DMS114 treated with DMSO at 0.1 percent for 48 hours (cell line): ENCODE measurements around the gene PTCH1.

Source experiments
- DNase-seq: peaks from one replicate; lab custom pipeline; 2025; ENCODE audit not compliant: unreplicated experiment; lab: John Stamatoyannopoulos, UW

Gene PTCH1

DNA sequence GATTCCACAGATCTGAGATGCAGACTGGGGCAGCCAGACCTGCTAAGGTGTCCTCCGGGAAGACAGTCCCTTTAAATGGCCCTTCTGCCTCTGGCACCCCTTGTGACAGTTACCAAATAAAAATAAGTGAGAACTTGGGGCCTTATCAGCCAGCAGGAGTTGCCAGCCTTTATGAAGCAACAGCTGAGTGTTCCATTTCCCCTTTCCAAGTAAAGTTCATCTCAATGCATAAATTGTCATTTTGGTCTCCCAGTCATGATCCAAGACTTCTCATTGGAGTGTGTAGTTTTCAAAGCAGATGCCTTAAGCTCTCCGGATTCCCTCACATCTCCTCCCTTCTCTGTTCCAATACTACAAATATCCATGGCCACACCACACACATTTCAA is 4.1 kb downstream of the PTCH1 start:
- no peak for DNase-seq

DNA sequence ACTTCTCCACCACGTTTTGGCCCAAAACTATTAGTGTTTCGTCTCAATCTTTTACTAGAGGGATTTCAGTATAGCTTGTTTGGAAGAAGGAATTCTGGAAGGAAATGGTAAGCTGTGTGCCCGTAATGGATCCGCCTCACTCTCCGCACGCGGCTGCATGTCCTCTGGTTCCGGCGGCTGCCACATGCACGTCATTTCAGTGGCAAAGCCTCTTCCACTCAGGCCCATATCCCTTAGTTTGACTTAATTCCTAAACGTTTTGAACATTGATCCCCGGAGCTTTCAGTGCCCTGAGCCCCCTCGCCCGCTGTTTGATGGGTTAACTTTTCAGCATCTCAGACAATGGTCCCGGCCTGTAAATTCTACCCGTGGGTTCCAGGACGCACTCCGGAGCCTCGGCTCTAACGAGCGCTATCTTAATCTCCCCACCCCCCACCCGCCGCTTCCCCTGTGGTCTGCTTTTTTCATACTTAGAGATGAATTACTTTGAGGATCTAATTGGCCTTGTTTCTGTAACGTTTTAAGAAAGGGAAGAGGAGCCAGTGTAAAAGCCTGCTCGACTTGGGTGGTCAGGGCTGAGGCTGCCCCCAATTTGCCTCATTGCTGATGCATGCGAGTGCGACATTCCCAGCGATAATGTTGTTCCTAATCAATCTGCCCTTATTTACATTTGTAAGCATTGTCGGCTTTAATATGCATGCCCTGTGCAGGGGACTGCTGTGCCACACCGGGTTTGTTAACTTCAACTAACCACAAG is 4.6 kb downstream of the PTCH1 start:
- peak; percentile 22 for DNase-seq

DNA sequence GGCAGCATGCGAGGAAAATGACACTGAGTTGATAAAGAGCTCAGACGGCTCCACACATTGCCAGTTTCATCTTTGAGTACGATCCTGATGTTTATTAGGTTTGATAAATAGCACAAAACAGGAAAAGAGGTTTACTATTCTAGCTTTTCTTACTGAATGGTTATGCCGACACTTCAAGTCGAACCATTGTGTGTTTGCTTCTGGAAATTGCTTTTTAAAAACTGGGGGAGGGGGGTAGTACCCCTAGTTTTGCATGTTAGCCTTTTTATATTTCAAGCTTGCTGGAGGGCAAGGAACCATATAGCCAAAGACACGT is 5.2 kb downstream of the PTCH1 start:
- DNase-seq, result no peak

DNA sequence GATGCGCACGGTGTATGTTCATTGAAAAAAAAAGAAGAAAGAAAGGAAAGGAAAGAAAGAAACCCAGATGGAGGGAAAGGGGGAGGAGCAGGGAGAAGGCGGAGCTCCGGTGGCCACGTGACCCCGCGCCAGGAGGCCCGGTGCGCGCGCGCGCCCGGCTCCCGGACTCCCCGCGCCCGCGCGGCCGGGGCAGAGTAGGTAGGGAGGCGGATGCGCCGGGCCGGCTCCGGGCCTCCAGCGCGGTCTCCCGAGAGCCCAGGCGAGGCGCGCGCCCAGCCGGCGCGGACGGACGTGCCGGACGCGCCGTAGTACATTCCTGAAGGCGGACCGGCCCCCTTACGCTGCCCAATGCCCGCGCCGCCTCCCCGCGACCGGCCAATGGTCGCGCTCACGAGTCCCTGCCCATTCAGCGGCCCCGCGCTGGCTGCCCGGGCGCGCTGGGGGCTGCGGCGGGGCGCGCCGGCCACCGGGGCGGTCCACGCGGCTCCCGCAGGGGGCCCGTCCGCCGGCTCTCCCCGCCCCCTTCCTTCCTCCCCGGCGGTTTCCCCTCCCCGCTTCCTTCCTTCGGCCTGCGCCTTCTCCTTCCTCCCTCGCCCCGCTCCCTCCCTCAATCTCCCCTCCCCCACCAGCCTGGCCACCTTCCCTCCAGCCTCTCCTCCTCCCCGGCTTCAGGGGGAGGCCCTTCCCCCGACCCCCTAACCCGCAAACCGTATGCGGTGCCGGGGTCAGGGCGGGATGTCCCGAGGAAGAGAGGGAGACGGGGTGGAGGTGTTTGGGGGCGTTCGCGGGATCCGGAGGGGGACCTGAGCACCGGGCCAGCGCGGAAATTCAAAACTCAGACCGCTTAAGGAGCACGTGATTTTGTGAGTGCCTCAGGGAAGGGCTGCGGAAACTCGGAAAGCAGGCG is 5.8 kb downstream of the PTCH1 start:
- peak; percentile 87 for DNase-seq

DNA sequence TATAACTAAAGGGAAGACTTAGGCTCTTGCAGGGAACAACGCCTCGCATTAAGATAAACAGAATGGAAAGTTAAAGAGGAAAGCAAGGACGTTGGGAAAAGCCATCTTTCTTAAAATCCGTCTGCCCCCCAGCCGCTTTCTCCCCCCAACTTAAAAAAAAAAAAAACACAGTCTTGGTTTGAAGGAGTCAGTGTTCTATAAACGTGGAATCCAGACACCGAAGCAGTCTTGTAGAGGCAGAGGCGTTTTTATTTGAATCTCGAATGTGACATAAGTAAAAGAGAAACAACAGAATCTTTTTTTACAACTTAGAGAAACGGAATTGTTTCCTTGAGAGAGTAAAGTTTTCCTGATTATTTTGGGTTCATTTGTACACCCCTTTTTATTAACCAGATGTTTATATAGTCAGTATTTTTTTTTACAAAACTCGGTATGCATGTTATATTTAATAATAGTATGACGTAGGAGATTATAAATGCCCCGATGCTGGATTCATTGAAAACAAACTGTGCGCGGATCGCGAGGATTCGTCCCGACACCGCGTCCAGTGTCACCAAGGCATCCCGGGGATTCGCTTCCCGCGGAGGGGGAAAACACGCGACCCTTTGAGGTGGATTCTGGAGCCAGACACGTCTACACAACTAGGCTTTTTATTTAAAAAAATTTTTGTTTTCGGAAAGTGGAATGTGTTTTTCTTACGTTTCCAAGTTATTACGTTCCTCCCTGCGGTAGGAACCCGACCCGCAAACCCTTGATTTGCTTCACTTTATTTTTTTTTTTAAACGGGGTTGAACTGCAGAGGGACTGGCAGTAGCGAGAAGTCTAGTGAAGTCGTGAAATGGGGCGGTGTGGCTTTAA is 6.7 kb downstream of the PTCH1 start:
- no peak for DNase-seq

DNA sequence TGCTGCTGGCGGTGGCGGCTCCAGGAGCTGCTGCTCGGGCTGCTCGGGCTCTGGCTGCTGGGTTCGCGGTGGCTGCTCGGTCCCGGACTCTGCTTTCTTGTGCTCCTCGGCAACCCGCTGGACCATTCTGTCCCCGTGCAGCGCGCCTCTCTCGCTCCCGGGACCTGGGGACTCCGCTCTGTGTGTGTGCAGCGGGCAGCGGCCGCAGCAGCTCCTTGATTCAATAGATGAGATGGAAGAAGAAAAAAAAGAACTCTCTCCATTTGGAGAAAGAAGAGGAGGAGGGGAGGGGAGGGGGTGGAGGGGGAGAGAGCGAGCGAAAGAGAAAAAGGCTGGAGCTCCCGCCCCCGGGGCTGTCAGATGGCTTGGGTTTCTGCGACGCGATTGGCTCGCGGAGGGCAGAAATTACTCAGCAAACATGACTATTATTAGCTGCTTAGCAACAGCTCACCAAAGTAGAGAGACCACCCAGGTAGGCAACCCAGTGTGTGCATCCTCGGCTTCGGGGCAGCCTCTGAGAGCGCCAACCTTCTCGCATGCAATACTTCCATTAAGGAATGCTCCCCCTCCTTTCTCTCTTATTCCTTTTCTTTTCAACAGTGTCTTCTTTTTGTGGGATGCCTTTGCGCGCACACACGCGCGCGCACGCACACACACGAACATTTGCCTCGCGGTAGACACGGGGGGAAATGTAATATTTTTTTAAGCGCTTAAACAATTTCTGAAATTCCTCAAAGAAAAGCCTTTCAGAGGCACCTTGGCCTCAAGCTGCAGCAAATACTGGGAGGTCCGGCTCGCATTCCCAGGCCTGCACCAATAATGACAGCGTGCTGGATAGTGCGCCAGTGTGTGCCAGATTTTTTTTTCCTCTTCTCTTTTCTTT is 7.6 kb downstream of the PTCH1 start:
- peak; percentile 79 for DNase-seq

DNA sequence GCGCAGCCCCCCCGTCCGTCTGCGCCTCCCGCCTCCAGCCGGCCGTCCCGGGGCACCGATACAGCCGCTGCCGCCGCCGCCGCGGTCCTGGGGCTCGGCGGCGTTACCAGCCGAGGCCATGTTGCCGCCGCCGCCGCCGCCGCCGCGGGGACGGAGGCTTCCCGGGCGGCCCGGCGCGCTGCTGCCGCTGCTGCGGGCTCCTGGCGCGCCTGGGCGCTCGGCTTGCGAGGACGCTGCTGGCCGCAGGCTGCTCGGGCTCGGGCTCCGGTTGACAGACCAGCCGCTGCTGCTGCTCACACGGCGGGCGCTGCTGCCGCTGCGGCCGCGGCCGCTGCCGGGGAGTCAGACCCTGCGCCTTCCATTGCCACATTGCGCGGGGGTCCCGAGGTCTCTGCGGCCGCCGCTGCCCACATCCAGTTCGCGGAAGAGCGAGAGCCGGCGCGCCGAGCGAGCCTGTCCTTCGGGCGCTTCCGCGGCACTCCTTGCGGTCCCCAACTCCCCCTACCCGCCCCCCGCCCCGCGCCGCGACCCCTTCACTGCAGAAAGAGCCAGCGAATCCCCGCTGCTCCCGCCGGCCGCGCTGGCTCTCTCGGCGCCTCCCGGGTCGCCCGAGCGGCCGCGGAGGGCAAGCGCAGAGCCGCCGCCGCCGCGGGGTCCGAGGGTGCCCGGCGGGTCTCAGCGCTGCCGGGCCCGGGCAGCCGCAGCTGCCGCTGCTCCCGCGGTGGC is 8.4 kb downstream of the PTCH1 start:
- DNase-seq, result no peak

DNA sequence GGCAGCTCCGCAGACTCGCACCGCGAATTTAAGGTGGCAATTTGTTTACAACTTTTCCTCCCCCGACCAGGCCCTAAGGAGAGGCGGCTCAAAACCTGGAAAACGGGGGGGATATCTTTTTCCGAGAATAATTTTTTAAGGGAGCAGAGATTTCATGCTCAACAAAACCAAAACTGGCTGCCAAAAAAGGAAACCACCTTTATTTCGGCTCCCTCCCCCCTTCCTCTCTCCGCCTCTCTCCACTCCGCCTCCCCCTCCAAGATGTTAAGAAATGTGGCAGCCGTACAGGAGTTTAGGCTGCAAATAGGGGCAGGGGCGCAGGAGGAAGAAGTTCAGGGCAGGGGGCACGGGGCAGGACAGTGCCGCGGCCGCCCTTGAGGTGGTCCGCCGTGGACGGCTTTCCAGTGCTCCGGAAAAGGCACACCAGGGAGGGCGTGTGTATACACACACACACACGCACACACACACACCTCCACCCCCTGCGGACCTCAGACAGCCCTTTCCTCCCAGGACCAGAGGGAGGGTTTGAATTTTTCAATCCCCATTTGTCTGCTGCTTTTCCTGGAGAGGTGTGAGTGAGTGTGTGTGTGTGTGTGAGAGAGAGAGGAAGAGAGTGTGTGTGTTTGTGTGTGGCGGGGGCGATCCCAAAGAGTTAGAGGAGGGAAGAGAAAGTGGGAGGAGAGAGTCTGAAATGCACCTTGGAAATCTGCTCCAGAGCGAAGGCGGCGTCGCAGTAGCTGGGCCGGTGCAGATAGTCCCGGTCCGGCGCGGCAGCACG is 9.1 kb downstream of the PTCH1 start:
- DNase-seq, result peak; percentile 33

DNA sequence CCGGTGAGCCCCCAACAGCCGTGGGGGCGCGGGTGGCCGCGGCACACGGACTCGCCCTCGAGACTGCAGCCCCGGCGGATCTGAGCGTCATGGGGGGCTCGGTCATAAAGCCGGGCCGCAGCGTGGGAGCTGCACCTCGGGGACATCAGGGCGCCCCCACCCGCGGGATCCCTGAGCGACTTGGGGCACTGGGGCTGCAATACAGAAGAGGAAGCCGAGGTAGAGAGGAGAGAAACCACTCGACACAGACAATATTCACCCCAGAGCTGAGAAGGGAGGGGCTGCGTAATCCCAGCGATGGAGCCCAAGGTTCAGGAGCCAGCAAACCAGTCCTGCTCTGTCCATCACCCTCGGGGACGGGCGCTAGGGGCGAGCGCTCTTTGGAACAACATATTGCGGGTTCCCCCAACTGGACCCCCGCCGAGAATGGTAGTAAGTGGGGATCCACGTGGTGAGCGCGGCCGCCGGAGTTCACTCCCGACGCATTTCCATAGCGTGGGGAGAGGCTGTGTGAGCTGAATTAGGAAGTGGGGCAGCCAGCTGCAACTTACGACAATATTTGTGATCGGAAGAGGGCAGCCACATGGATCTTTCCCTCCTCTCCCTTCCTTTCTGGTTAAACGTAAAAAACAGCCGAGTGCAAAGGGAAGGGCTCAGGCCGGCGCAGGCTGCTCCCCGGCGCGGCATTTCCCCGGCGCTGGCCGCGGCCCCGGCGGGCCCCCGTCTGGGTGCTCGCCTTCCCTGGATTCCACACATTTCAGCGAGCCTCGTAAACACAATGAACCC is 9.9 kb downstream of the PTCH1 start:
- peak; percentile 5 for DNase-seq

DNA sequence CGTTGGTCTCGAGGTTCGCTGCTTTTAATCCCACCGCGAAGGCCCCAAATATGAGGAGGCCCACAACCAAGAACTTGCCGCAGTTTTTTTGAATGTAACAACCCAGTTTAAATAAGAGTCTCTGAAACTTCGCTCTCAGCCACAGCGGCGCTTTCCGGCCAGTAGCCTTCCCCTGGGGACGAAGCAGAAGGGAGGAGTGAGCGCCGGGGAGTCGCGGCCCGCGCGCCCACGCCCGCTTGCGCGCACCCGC is 10.4 kb downstream of the PTCH1 start:
- no peak for DNase-seq

DNA sequence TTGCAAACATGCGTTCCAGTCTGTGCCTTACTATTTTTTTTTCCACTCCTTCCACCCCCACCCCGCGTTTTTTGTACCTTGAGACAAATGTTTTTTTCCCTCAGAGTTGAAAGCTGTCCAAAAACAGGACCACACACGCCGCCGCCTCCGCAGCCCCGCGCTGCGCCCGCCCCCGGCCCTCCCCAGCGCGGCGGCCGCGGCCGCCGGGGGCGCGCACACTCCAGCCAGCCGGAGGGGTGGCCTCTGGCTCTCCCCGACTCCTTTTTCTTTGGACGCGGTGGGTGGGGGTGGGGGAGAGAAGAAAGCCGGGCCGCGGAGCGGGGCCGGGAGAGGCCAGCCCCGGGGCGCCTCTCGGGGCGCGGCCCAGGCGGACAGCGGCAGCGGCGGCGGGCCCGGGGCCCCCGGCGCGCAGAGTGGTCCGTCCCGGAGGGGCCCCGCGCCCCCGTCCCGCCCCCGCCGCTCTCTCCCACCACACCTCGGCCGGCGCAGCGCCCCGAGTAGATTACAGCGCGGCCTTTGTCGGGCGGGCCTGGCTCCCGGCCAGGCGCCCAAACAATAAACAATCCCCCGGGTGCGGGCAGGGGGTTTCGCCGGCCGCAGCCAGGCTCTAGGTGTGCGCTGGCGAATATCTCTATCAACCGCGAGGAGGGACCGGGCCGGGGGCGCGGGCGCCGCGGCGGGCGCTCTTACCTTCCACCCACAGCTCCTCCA is 10.9 kb downstream of the PTCH1 start:
- DNase-seq, result peak; percentile 2

DNA sequence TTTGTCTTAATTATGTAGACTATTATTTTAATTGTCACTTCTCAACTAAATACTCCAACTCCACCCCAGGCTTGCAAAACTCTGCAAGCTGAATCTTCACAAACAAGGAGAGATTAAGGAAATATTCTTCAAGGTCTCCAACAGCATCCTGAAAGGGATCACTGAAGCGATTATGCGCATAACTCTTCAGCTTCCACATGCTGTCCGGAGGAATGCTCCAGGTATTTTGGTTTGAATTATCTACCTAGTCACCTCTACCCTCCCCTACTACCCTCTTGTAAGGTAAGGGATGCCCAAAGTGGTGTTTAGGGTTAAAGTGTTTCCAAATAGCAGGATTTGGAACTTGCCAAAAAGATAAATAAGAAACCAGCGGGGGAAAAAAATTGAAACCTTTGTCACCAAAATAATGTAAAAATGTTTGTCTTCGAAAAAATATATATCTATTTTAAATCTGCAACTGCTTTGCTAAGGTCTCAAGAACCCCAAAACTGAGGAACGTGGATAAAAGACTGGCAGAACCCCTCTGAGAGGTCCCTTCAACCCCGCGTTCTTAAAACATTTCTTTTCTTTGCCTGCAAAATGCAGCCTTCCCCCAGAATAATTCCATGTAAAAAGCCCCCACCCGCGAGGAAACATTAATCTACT is 11.6 kb downstream of the PTCH1 start:
- DNase-seq, result no peak

DNA sequence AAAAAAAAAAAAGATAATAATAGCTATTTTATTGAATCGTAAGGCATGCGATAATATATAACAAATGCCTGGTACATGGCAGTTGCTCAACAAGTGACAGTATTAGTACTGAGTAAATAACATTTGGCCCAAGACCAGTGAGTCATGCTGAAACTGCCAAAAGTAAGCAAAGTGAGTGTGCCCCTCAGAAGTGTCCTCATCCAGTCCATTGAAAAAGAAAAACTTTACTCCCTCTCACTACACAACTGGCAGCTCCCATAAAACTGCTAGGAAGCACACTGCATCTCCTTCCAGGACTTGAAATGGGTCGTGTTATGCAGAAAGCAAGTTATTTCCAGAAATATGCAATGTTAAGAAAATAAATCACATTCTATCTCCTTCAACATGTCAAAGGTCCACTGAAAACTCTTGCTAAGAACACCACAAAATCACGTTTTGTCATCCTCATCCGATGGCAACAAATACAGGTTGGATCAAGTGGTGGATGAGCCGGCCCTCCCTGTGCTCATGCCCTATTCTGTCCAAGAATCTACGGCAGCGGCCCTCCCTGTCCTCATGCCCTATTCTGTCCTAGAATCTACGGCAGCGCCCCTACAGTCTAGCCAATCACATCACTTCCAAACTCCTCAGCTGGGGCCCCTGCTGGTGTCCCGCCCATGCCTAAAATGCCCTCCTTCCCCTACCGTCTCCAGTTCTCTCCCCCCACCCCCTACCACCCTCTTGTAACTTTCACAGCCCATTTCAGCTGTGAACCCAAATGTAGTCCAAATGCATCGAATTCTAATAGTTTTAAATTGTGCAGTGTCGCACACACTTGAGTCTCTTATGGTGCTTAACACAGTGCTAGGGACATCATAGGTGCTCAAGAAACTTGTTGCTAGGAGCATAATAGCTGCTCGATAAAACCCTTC is 12.5 kb downstream of the PTCH1 start:
- peak; percentile 29 for DNase-seq

DNA sequence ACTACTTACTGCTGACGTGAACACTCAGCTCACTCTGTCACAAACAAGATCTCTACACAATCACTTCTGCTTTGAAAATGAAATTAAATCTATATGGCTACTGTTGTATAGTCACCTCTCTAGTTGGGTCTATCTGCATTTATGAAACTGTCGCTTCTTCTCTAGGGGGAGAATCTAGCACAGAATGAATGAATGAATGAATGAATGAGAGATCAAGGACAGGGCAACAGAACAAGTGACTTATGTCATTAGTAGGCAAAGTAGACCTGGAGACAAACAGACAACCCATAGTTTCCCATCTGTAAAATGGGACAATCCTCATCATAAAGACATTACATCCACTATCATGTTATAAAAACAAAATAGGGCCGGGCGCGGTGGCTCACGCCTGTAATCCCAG is 13.4 kb downstream of the PTCH1 start:
- no peak for DNase-seq

DNA sequence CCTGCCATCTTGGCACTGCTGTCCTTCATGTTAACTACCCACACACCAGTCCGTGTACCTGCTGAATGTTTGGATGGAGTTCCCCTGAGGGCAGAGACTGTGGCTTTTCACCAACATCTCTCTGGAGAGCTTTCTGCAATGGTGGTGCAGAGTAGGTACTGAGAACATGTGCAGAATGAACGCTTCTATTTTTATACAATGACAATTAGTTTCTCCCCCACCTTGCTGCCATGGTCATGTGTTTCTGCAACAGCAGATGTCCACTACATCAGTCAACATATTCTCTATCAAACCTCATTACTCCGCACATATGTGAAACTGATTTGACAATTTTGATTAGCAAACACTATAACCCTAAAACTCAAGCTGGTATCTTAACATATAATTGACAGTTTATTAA is 14.5 kb downstream of the PTCH1 start:
- DNase-seq, result no peak

DNA sequence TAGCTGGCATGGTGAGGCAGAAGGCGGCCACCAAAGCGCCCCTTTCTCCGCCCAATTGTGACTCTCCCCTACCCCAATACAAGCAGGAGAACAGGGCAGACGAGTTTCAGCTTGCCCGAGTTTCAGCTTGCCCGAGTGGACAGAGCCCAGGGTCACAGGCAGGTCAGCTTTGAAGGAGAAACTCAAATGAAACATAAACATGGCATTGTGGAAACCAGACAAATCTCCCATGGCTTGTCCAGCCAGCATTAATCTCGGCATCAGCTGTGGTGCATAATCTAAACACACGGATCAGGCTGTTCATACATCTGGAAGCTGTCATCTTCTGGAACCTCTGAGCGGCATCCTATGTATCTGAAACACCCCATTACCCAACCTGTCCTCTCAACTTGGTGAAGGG is 16.9 kb downstream of the PTCH1 start:
- DNase-seq, result no peak
